ENCODE results near the gene ESR1. TPM values are rescaled to one million over a fixed set of nuclear protein-coding genes. Genes with fewer than 3 reads are reported as not detected.

Gene ESR1
- total RNA-seq, 2 donors from 2014 or later = 0.47 to 0.67 TPM

DNA sequence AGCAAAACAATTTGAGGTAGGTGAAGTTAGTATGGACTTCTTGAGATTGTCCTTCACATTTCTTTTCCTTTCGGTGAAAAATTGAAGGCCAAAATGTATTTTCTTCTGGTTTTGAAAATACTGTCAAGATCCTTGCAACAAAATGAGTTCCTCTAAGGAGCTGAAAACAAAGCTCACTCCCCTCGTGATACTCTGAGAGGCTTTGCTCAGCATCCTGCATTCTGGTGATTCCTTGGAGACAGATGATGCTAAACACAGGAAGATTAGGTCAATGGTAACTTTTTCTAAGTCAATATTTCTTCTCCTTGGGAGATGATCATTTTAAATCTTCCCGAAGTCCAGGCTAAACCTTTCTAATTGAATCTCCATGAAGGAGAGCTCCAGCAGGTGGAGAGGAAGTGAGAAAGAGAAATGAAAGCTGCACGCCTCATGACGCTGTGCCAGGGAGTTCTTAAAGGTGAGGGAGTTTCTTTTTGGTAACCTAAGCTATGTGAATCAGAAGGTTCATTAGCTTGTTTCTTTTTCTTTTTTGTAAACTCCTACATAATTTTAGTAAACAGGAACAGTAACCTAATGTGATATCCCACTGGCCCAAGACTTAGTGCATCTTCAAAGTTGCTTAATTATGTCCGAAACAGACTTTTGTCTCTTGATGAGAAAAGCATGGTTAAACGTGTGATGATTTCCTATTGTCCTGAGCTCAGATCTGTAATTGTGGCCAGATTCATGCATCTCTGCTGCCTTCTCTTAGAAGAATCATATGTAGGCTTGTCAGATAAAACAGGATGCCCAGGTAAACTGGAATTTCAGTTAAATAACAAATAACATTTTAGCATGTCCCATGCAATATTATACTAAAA lies 15.0 kb downstream of the ESR1 start:
- no peak overlapping the region for H3K4me3 ChIP-seq
- H3K27me3 ChIP-seq = no peaks in the 10 kb centered on the region
- H3K9me3 ChIP-seq = no peaks in the 10 kb centered on the region
- TF ChIP-seq CTCF (IDR thresholded peaks at IDR 0.05) = no peak
- no peaks in the 10 kb centered on the region for H3K4me1 ChIP-seq
- H3K27ac ChIP-seq = no peak overlapping the region
- no peaks in the 10 kb centered on the region for H3K36me3 ChIP-seq
- no peak for DNase-seq (ENCODE audit: low spot score)

DNA sequence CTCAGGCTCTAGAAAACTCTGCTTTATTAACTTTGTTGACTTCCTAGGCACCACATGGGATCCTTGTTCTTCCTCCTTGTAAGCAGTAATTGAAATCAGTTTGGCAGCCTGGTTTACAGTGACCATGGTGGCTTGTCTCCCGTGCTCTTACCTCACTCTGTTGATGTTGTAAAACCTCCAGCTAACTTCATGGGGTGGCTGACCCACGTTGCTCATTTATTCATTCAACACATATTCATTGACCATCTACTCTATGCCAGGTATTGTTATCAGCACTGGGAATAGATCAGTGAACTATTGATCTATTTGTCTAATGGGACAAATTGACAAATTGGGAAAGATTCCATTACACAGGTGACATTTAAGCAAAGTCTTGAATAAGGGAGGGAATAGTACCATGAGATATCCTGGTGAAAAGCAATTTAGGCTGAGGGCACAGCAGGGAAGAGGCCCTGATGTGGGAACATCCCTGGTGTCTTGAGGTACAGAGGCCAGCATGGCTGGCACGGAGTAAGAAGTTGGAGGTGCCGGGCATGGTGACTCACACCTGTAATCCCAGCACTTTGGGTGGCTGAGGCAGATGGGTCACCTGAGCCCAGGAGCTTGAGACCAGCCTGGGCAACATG lies 19.1 kb downstream of the ESR1 start:
- Histone ChIP-seq H3K27ac (no peak overlapping the region), H3K9me3 (no peaks in the 10 kb centered on the region), H3K4me3 (no peak overlapping the region), H3K36me3 (no peaks in the 10 kb centered on the region), H3K27me3 (no peaks in the 10 kb centered on the region), H3K4me1 (no peaks in the 10 kb centered on the region)
- DNase-seq (ENCODE audit: low spot score) = no peak
- TF ChIP-seq CTCF (IDR thresholded peaks at IDR 0.05) = no peak

GRCh38 chr6:151832710-151833109 lies 25.2 kb downstream of the ESR1 start:
- Histone ChIP-seq H3K9me3 (no peaks in the 10 kb centered on the region), H3K27me3 (no peaks in the 10 kb centered on the region), H3K36me3 (no peaks in the 10 kb centered on the region), H3K4me3 (no peak overlapping the region), H3K4me1 (no peaks in the 10 kb centered on the region), H3K27ac (no peak overlapping the region)
- TF ChIP-seq CTCF (IDR thresholded peaks at IDR 0.05) = no peak
- no peak for DNase-seq (ENCODE audit: low spot score)

DNA sequence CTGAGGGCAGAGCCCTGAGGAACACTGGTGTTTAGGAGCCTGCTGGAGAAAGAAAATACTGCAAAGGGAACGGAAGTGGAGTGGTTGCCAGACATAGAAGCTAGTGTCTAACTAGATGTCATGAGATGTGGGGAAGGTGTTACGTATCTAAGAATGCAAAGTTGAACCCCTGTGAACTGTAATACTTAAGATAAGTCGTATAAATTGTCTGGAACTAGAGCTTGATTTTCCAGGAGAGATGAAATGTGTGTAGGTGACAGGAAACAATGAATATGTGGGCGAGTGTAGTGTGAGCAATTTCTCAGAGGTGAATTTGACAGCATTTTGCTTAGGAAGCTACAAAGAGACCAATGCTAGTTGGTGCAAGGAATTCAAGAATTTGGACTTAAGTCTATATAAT lies 27.9 kb downstream of the ESR1 start:
- no peaks in the 10 kb centered on the region for H3K9me3 ChIP-seq
- no peak for TF ChIP-seq CTCF (IDR thresholded peaks at IDR 0.05)
- no peak overlapping the region for H3K27ac ChIP-seq
- H3K4me1 ChIP-seq = no peaks in the 10 kb centered on the region
- no peak overlapping the region for H3K4me3 ChIP-seq
- H3K36me3 ChIP-seq = no peaks in the 10 kb centered on the region
- no peak for DNase-seq (ENCODE audit: low spot score)
- H3K27me3 ChIP-seq = no peaks in the 10 kb centered on the region

GRCh38 chr6:151837223-151837622 lies 29.7 kb downstream of the ESR1 start:
- no peak for TF ChIP-seq CTCF (IDR thresholded peaks at IDR 0.05)
- no peak for DNase-seq (ENCODE audit: low spot score)
- Histone ChIP-seq H3K4me1 (no peaks in the 10 kb centered on the region), H3K27me3 (no peaks in the 10 kb centered on the region), H3K4me3 (no peak overlapping the region), H3K27ac (no peak overlapping the region), H3K36me3 (no peaks in the 10 kb centered on the region), H3K9me3 (no peaks in the 10 kb centered on the region)
